ENCODE results near the gene ARHGEF16. TPM values are rescaled to one million over a fixed set of nuclear protein-coding genes. Genes with fewer than 3 reads are reported as not detected.

The ARHGEF16 gene
- total RNA-seq, 1 donor from 2014 or later = 11.3 TPM

DNA sequence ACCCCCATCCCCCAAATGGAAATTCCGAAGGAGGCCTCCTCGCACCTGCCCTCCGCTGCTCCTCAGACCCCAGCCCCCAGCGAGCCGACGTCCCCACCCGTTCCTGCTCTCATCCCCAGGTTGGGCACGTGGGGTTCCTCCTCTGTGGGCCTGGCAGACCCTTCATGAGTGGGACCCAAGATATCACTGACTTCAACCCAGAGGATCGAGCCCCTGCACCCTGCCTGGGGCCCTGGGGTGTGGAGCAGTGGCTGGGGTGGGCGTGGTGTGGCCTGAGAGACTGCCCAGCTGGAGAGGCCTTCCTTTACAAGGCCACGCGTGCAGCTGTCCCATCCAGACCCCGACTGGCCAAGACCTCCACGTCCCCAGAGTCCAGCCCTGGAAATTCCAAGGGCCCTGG is 17.6 kb upstream of the ARHGEF16 start:
- TF ChIP-seq, protein P1, sequence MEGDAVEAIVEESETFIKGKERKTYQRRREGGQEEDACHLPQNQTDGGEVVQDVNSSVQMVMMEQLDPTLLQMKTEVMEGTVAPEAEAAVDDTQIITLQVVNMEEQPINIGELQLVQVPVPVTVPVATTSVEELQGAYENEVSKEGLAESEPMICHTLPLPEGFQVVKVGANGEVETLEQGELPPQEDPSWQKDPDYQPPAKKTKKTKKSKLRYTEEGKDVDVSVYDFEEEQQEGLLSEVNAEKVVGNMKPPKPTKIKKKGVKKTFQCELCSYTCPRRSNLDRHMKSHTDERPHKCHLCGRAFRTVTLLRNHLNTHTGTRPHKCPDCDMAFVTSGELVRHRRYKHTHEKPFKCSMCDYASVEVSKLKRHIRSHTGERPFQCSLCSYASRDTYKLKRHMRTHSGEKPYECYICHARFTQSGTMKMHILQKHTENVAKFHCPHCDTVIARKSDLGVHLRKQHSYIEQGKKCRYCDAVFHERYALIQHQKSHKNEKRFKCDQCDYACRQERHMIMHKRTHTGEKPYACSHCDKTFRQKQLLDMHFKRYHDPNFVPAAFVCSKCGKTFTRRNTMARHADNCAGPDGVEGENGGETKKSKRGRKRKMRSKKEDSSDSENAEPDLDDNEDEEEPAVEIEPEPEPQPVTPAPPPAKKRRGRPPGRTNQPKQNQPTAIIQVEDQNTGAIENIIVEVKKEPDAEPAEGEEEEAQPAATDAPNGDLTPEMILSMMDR (conservative IDR thresholded peaks at IDR 0.05) = no peak
- no peak for DNase-seq (ENCODE audit: low read depth, low spot score)
- Mint-ChIP-seq H3K4me3 (no peak overlapping the region), H3K36me3 (ENCODE audit: low read depth) (no peaks in the 10 kb centered on the region), H3K27me3 (ENCODE audit: low read depth) (no peaks in the 10 kb centered on the region), H3K9me3 (no peaks in the 10 kb centered on the region), H3K27ac (ENCODE audit: unreplicated experiment) (no peak overlapping the region), H3K4me1 (peaks cover 41% of the 10 kb centered on the region)

GRCh38 chr1:3438661-3439180 is 15.7 kb upstream of the ARHGEF16 start:
- H3K27me3 Mint-ChIP-seq (ENCODE audit: low read depth) = no peaks in the 10 kb centered on the region

GRCh38 chr1:3439346-3440299 is 14.8 kb upstream of the ARHGEF16 start:
- no peak for DNase-seq (ENCODE audit: low read depth, low spot score)
- Mint-ChIP-seq H3K4me3 (peak overlapping the region; percentile 62), H3K27me3 (ENCODE audit: low read depth) (no peaks in the 10 kb centered on the region), H3K4me1 (peaks cover 60% of the 10 kb centered on the region), H3K36me3 (ENCODE audit: low read depth) (no peaks in the 10 kb centered on the region), H3K9me3 (no peaks in the 10 kb centered on the region), H3K27ac (ENCODE audit: unreplicated experiment) (peak overlapping the region; percentile 57)
- TF ChIP-seq, protein P1 (conservative IDR thresholded peaks at IDR 0.05) = no peak

More at GRCh38 chr1:3438661-3439180, 15.7 kb upstream of the ARHGEF16 start:
- H3K9me3 Mint-ChIP-seq = no peaks in the 10 kb centered on the region
- no peaks in the 10 kb centered on the region for H3K36me3 Mint-ChIP-seq (ENCODE audit: low read depth)
- TF ChIP-seq, protein P1 (conservative IDR thresholded peaks at IDR 0.05) = no peak
- H3K4me1 Mint-ChIP-seq = peaks cover 52% of the 10 kb centered on the region
- peak overlapping the region; percentile 19 for H3K27ac Mint-ChIP-seq (ENCODE audit: unreplicated experiment)
- no peak for DNase-seq (ENCODE audit: low read depth, low spot score)
- H3K4me3 Mint-ChIP-seq = peak overlapping the region; percentile 38

DNA sequence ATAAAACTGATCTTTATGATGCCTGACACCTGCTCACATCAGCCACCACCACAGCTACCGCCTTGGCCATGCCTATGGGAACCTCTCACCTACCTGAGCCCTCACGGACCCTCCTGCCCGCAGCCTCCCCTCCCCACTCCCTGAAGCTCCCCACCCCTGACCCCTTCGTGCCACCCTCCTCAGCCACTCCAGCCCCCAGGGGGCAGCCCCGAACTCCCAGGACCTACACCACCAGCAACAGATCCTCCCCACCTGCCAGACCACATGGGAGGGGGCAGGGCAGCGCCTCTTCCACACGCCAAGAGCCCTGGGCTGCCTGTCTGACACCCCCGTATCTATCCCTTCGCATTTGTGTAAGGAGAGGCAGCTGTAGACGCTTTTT is 14.2 kb upstream of the ARHGEF16 start:
- TF ChIP-seq, protein P1 (conservative IDR thresholded peaks at IDR 0.05) = no peak
- Mint-ChIP-seq H3K27me3 (ENCODE audit: low read depth) (no peaks in the 10 kb centered on the region), H3K9me3 (peaks cover 2% of the 10 kb centered on the region), H3K4me1 (peaks cover 64% of the 10 kb centered on the region), H3K4me3 (peak overlapping the region; percentile 62), H3K27ac (ENCODE audit: unreplicated experiment) (peak overlapping the region; percentile 78), H3K36me3 (ENCODE audit: low read depth) (no peaks in the 10 kb centered on the region)
- no peak for DNase-seq (ENCODE audit: low read depth, low spot score)

- Mint-ChIP-seq H3K9me3 (peaks cover 2% of the 10 kb centered on the region), H3K4me1 (peaks cover 66% of the 10 kb centered on the region), H3K4me3 (peak overlapping the region; percentile 82), H3K36me3 (ENCODE audit: low read depth) (no peaks in the 10 kb centered on the region), H3K27me3 (ENCODE audit: low read depth) (no peaks in the 10 kb centered on the region), H3K27ac (ENCODE audit: unreplicated experiment) (peak overlapping the region; percentile 97)
- no peak for DNase-seq (ENCODE audit: low read depth, low spot score)
- TF ChIP-seq, protein P1 (conservative IDR thresholded peaks at IDR 0.05) = no peak
Measured at GRCh38 chr1:3440711-3441409, 13.6 kb upstream of the ARHGEF16 start.
